ENCODE results near the gene UGDH.

GRCh38 chr4:39495446-39496213, 31.6 kb downstream of the UGDH start:
- TF ChIP-seq SMC3 (conservative IDR thresholded peaks at IDR 0.05; ENCODE audit: poor library complexity) (no peak), EP300 (conservative IDR thresholded peaks at IDR 0.05; ENCODE audit: poor library complexity, severe bottlenecking) (no peak), EZH2 (IDR thresholded peaks at IDR 0.05; ENCODE audit: borderline replicate concordance, insufficient read depth, low read length, poor library complexity, severe bottlenecking) (no peak), TAF1 (IDR thresholded peaks at IDR 0.05; ENCODE audit: low read depth) (no peak), POLR2AphosphoS5 (IDR thresholded peaks at IDR 0.05) (no peak), RAD21 (conservative IDR thresholded peaks at IDR 0.05) (no peak), MXI1 (conservative IDR thresholded peaks at IDR 0.05; ENCODE audit: poor library complexity, severe bottlenecking) (no peak)
- TF ChIP-seq, protein P1, sequence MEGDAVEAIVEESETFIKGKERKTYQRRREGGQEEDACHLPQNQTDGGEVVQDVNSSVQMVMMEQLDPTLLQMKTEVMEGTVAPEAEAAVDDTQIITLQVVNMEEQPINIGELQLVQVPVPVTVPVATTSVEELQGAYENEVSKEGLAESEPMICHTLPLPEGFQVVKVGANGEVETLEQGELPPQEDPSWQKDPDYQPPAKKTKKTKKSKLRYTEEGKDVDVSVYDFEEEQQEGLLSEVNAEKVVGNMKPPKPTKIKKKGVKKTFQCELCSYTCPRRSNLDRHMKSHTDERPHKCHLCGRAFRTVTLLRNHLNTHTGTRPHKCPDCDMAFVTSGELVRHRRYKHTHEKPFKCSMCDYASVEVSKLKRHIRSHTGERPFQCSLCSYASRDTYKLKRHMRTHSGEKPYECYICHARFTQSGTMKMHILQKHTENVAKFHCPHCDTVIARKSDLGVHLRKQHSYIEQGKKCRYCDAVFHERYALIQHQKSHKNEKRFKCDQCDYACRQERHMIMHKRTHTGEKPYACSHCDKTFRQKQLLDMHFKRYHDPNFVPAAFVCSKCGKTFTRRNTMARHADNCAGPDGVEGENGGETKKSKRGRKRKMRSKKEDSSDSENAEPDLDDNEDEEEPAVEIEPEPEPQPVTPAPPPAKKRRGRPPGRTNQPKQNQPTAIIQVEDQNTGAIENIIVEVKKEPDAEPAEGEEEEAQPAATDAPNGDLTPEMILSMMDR (IDR thresholded peaks at IDR 0.05; ENCODE audit: poor library complexity, severe bottlenecking) = no peak
- TF ChIP-seq, protein P2, sequence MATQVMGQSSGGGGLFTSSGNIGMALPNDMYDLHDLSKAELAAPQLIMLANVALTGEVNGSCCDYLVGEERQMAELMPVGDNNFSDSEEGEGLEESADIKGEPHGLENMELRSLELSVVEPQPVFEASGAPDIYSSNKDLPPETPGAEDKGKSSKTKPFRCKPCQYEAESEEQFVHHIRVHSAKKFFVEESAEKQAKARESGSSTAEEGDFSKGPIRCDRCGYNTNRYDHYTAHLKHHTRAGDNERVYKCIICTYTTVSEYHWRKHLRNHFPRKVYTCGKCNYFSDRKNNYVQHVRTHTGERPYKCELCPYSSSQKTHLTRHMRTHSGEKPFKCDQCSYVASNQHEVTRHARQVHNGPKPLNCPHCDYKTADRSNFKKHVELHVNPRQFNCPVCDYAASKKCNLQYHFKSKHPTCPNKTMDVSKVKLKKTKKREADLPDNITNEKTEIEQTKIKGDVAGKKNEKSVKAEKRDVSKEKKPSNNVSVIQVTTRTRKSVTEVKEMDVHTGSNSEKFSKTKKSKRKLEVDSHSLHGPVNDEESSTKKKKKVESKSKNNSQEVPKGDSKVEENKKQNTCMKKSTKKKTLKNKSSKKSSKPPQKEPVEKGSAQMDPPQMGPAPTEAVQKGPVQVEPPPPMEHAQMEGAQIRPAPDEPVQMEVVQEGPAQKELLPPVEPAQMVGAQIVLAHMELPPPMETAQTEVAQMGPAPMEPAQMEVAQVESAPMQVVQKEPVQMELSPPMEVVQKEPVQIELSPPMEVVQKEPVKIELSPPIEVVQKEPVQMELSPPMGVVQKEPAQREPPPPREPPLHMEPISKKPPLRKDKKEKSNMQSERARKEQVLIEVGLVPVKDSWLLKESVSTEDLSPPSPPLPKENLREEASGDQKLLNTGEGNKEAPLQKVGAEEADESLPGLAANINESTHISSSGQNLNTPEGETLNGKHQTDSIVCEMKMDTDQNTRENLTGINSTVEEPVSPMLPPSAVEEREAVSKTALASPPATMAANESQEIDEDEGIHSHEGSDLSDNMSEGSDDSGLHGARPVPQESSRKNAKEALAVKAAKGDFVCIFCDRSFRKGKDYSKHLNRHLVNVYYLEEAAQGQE (IDR thresholded peaks at IDR 0.05; ENCODE audit: borderline replicate concordance) = no peak

Data from neural cell (in vitro differentiated cells).